Fibroblast of mammary gland (primary cell): ENCODE measurements around the gene FLVCR2.

ENCODE experiments used
- DNase-seq: peaks from one replicate; pipeline ENCODE4 v3.0.0-alpha.2; 2010; ENCODE audit warnings: low read depth
- H3K4me3 ChIP-seq: 2 replicates; pipeline ENCODE4 v1.5.1; 2011; ENCODE audit warnings: low read depth, mild to moderate bottlenecking, low read length, moderate library complexity; ENCODE audit not compliant: control insufficient read depth
- TF ChIP-seq, protein P1 (sequence below): conservative IDR thresholded peaks from 2 replicates; pipeline ENCODE4 v1.5.1; 2011; ENCODE audit warnings: low read depth, low read length, inconsistent platforms; ENCODE audit not compliant: control insufficient read depth, insufficient read depth

FLVCR2 gene

GRCh38 chr14:75562489-75562888 is 15.9 kb upstream of the FLVCR2 start:
- DNase-seq = no peak
- TF ChIP-seq, protein P1, sequence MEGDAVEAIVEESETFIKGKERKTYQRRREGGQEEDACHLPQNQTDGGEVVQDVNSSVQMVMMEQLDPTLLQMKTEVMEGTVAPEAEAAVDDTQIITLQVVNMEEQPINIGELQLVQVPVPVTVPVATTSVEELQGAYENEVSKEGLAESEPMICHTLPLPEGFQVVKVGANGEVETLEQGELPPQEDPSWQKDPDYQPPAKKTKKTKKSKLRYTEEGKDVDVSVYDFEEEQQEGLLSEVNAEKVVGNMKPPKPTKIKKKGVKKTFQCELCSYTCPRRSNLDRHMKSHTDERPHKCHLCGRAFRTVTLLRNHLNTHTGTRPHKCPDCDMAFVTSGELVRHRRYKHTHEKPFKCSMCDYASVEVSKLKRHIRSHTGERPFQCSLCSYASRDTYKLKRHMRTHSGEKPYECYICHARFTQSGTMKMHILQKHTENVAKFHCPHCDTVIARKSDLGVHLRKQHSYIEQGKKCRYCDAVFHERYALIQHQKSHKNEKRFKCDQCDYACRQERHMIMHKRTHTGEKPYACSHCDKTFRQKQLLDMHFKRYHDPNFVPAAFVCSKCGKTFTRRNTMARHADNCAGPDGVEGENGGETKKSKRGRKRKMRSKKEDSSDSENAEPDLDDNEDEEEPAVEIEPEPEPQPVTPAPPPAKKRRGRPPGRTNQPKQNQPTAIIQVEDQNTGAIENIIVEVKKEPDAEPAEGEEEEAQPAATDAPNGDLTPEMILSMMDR = no peak
- no peak overlapping the region for H3K4me3 ChIP-seq

GRCh38 chr14:75563931-75564330 is 14.5 kb upstream of the FLVCR2 start:
- DNase-seq = no peak
- H3K4me3 ChIP-seq = no peak overlapping the region
- TF ChIP-seq, protein P1 = no peak

GRCh38 chr14:75565056-75565455 is 13.4 kb upstream of the FLVCR2 start:
- no peak for DNase-seq
- H3K4me3 ChIP-seq = no peak overlapping the region
- TF ChIP-seq, protein P1 = no peak

DNA sequence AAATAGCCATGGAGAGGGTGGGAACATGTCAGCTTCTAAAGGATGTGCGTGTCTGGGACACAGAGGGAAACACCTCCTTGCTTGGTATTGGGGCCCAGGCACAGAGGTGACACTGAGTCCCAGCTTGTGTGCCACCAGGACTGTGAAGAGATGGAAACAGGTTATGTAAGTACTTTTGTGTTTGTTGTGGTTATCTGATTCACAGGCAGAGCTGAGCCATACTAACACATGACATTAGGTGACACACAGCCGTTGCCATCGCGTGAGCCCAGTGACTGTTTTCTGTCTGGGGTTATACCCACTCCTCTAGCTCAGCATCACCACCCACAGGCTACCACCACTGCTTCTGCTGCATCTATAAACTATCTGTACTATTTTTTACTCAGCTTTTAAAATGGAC is 12.1 kb upstream of the FLVCR2 start:
- no peak overlapping the region for H3K4me3 ChIP-seq
- TF ChIP-seq, protein P1 = no peak
- peak; percentile 14 for DNase-seq

DNA sequence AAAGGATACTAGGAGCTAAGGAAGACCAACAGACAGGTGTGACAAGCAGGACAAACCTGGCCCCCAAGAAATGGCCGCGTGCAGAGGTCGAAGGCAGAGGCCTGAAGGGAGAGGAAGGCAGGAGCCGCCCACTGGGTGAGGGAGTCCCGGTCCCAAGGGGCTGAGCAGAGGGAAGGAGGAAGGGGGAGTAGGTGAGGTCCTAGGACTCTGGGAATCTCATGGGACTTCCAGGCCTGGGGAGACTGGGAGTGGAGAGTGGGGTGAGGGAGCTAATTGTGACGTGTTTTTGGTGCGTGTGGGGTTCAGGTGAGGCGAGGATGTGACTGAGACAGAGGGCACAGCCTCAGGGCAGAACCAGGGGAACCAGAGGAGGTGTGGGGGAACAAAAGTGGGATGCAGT is 11.7 kb upstream of the FLVCR2 start:
- TF ChIP-seq, protein P1 = no peak
- no peak for DNase-seq
- H3K4me3 ChIP-seq = no peak overlapping the region

DNA sequence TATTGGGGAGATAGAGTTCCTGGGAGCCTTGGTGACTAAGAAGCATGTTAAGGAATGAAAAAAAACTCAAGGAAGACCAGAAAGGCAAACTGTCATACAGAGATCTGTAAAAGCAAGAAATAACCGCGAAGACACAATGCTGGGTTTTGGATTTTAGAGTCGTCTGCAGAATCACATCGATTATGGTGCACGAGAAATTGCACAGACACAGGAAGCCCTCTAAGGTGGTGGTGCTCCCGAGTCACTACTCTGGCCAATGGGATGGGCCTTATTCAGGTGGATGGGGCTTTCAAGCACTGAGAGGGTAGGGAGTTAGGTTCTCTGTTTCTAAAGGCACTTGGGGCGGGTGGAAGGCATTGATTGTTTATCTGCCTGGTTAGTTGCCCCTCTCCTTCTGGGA is 10.3 kb upstream of the FLVCR2 start:
- no peak overlapping the region for H3K4me3 ChIP-seq
- TF ChIP-seq, protein P1 = no peak
- no peak for DNase-seq

- no peak for DNase-seq
- TF ChIP-seq, protein P1 = no peak
- no peak overlapping the region for H3K4me3 ChIP-seq
Measured at GRCh38 chr14:75568791-75569190, 9.6 kb upstream of the FLVCR2 start.
